ENCODE results near the gene NR2F1-AS1. TPM values are rescaled to one million over a fixed set of nuclear protein-coding genes. Genes with fewer than 3 reads are reported as not detected.

Gene NR2F1-AS1
- total RNA-seq, 4 donors from 2014 or later: 0.13 to 0.85 TPM; not detected in 2

- DNase-seq (no peak), ATAC-seq (no peak)
- Histone ChIP-seq H3K9me3 (no peaks in the 10 kb centered on the region), H3K27me3 (peaks cover 100% of the 10 kb centered on the region in 3 donors), H3K27ac (no peak overlapping the region), H3K4me3 (peak overlapping the region in 1 of 4 donors; percentile 27), H3K4me1 (peaks cover 4 to 10% of the 10 kb centered on the region in 2 donors), H3K36me3 (no peaks in the 10 kb centered on the region)
- TF ChIP-seq POLR2A (IDR thresholded peaks at IDR 0.05): no peak
- TF ChIP-seq CTCF (IDR thresholded peaks at IDR 0.05 in 4 of 5, conservative IDR thresholded peaks at IDR 0.05 in 1 of 5): no peak
- in situ Hi-C loops (cut with MboI; ENCODE audit: low sequenced_read_pairs in 4 of 4): loop anchor here in 2 of 4 donors (25.0 kb wide), 2 partner anchors 308 to 508 kb away; a partner anchor contains a TSS
- intact Hi-C loops (cut with DNase I; ENCODE audit: low total_unique reads): no loop called here
Measured at GRCh38 chr5:93603793-93604643, 23.0 kb upstream of the NR2F1-AS1 start.

GRCh38 chr5:93603078-93603792 is 22.2 kb upstream of the NR2F1-AS1 start:
- TF ChIP-seq POLR2A (IDR thresholded peaks at IDR 0.05) (no peak), CTCF (IDR thresholded peaks at IDR 0.05 in 4 of 5, conservative IDR thresholded peaks at IDR 0.05 in 1 of 5) (no peak)
- no peak for ATAC-seq
- H3K9me3 ChIP-seq: no peaks in the 10 kb centered on the region
- no peak overlapping the region for H3K27ac ChIP-seq
- no peak for DNase-seq
- in situ Hi-C loops (cut with MboI; ENCODE audit: low sequenced_read_pairs in 4 of 4) (loop anchor here in 2 of 4 donors (25.0 kb wide), 2 partner anchors 309 to 509 kb away; a partner anchor contains a TSS), intact Hi-C loops (cut with DNase I; ENCODE audit: low total_unique reads) (no loop called here)
- H3K27me3 ChIP-seq: peaks cover 100% of the 10 kb centered on the region in 3 donors
- H3K36me3 ChIP-seq: no peaks in the 10 kb centered on the region
- peaks cover 4 to 10% of the 10 kb centered on the region in 2 donors for H3K4me1 ChIP-seq
- H3K4me3 ChIP-seq: no peak overlapping the region

- in situ Hi-C loops (cut with MboI; ENCODE audit: low sequenced_read_pairs in 4 of 4): loop anchor here in 2 of 4 donors (25.0 kb wide), 2 partner anchors 310 to 510 kb away; a partner anchor contains a TSS
Measured at GRCh38 chr5:93602241-93603077, 21.4 kb upstream of the NR2F1-AS1 start.

More at GRCh38 chr5:93602241-93603077, 21.4 kb upstream of the NR2F1-AS1 start:
- peaks cover 100% of the 10 kb centered on the region in 3 donors for H3K27me3 ChIP-seq
- no peak for TF ChIP-seq POLR2A (IDR thresholded peaks at IDR 0.05)
- TF ChIP-seq CTCF (IDR thresholded peaks at IDR 0.05 in 4 of 5, conservative IDR thresholded peaks at IDR 0.05 in 1 of 5): no peak
- no peak overlapping the region for H3K27ac ChIP-seq
- H3K9me3 ChIP-seq: no peaks in the 10 kb centered on the region
- ATAC-seq: no peak
- intact Hi-C loops (cut with DNase I; ENCODE audit: low total_unique reads): no loop called here
- H3K4me3 ChIP-seq: no peak overlapping the region
- no peaks in the 10 kb centered on the region for H3K36me3 ChIP-seq
- peaks cover 0 to 3% of the 10 kb centered on the region in 2 donors for H3K4me1 ChIP-seq
- no peak for DNase-seq

All from gastrocnemius medialis (tissue), 4 donors.